Endothelial cell of umbilical vein (primary cell): ENCODE data around the gene LRRC4B. TPM values are rescaled to one million over a fixed set of nuclear protein-coding genes. Genes with fewer than 3 reads are reported as not detected.

ENCODE experiments used
- BruUV-seq: library from RNA; stranded (reverse); fragments of 400-500 nt; replicated peaks from 2 replicates; lab custom pipeline; 2021; lab: Mats Ljungman, UMichigan
- CTCF ChIA-PET: fragments of 300-600, 350-600 bp; sonication (Branson Sonifier 250); formaldehyde crosslinking; loops from one replicate; lab custom pipeline; 2021; ENCODE audit warnings: antibody characterized with exemption, inconsistent platforms; lab: Charles Lee
- POLR2A ChIA-PET: fragments of 300-600, 350-600 bp; sonication (Branson Sonifier 250); formaldehyde crosslinking; loops from one replicate; lab custom pipeline; 2021; ENCODE audit warnings: antibody characterized with exemption, inconsistent platforms; lab: Charles Lee
- DNase-seq: peaks from one replicate; pipeline ENCODE4 v3.0.0-alpha.2; 2011; ENCODE audit warnings: low read depth, low spot score
- FAIRE-seq: peaks from 2 replicates; lab custom pipeline; 2011; peaks lifted over from hg19 to GRCh38; lab: Jason Lieb, UNC
- H2AFZ ChIP-seq: 2 replicates; pipeline ENCODE4 v1.6.0; 2012; ENCODE audit warnings: low read depth, low read length, control low read depth, inconsistent platforms
- H3K27ac ChIP-seq: 2 replicates; pipeline ENCODE4 v1.5.1; 2011; ENCODE audit warnings: low read depth, mild to moderate bottlenecking, control low read depth, low read length, moderate library complexity; ENCODE audit not compliant: insufficient read depth
- H3K27me3 ChIP-seq, 2 experiments: 2 replicates each; pipeline versions ENCODE4 v1.6.0 to v1.6.1; 2011; ENCODE audit warnings: low read length in 2 of 2, mixed read lengths in 1 of 2; ENCODE audit not compliant: control insufficient read depth in 2 of 2, insufficient read depth in 2 of 2
- H3K36me3 ChIP-seq, 2 experiments: 2 replicates in 1 of 2; 3 replicates in 1 of 2; pipeline ENCODE4 v1.5.1; 2011; ENCODE audit warnings: low read length in 2 of 2, mild to moderate bottlenecking in 1 of 2, moderate library complexity in 1 of 2; ENCODE audit not compliant: control insufficient read depth in 2 of 2, insufficient read depth in 2 of 2; ENCODE audit errors: extremely low read depth in 1 of 2
- H3K4me1 ChIP-seq: 3 replicates; pipeline ENCODE4 v1.5.1; 2011; ENCODE audit warnings: mild to moderate bottlenecking, low read length; ENCODE audit not compliant: control insufficient read depth, insufficient read depth; ENCODE audit errors: extremely low read depth
- H3K4me2 ChIP-seq: 2 replicates; pipeline ENCODE4 v1.6.1; 2011; ENCODE audit warnings: low read length, control low read depth, mixed read lengths; ENCODE audit not compliant: insufficient read depth
- H3K4me3 ChIP-seq, 3 experiments: fragments of 200-600 bp in 1 of 3; sonication (generic), shearing (Covaris generic) in 1 of 3; replicated peaks in 1 of 3; 2 replicates each; pipeline ENCODE4 v1.5.1; 2011 to 2016; ENCODE audit warnings: control low read depth in 3 of 3, low read length in 3 of 3, mild to moderate bottlenecking in 2 of 3, inconsistent platforms in 1 of 3, low read depth in 1 of 3, moderate library complexity in 1 of 3; ENCODE audit not compliant: insufficient read depth in 1 of 3
- H3K79me2 ChIP-seq: 2 replicates; pipeline ENCODE4 v1.6.0; 2012; ENCODE audit warnings: low read length, inconsistent platforms; ENCODE audit not compliant: control insufficient read depth, insufficient read depth
- H3K9ac ChIP-seq: replicated peaks from 2 replicates; pipeline ENCODE3; 2011; ENCODE audit warnings: low read length, control low read depth; ENCODE audit not compliant: insufficient read depth; ENCODE audit errors: extremely low read depth
- H3K9me1 ChIP-seq: replicated peaks from 3 replicates; pipeline ENCODE4 v1.6.0; 2011; ENCODE audit warnings: mild to moderate bottlenecking, low read length; ENCODE audit not compliant: control insufficient read depth, insufficient read depth; ENCODE audit errors: extremely low read depth
- H3K9me3 ChIP-seq: replicated peaks from 2 replicates; pipeline ENCODE4 v1.5.1; 2012; ENCODE audit warnings: low read length, inconsistent platforms; ENCODE audit not compliant: control insufficient read depth, insufficient read depth
- H4K20me1 ChIP-seq: replicated peaks from 2 replicates; pipeline ENCODE3; 2011; ENCODE audit warnings: mild to moderate bottlenecking, low read length; ENCODE audit not compliant: control insufficient read depth, insufficient read depth; ENCODE audit errors: extremely low read depth
- EZH2 ChIP-seq: IDR thresholded peaks from 2 replicates; pipeline ENCODE4 v1.6.1; 2012; ENCODE audit warnings: borderline replicate concordance, low read depth, mild to moderate bottlenecking, moderate library complexity, low read length, inconsistent platforms; ENCODE audit not compliant: severe bottlenecking
- FOS ChIP-seq: IDR thresholded peaks from 2 replicates; pipeline ENCODE4 v1.6.1; 2011; ENCODE audit warnings: mild to moderate bottlenecking, low read length, moderate library complexity, borderline replicate concordance; ENCODE audit not compliant: insufficient read depth
- GATA2 ChIP-seq: IDR thresholded peaks from 2 replicates; pipeline ENCODE4 v1.7.0; 2011; ENCODE audit warnings: low read depth, mild to moderate bottlenecking, moderate library complexity, mixed read lengths, low read length; ENCODE audit not compliant: insufficient read length, insufficient read depth
- JUN ChIP-seq: IDR thresholded peaks from 2 replicates; pipeline ENCODE4 v1.6.1; 2011; ENCODE audit warnings: borderline replicate concordance, low read depth; ENCODE audit not compliant: insufficient read length, insufficient read depth
- MYC ChIP-seq: IDR thresholded peaks from one replicate; pipeline ENCODE4 v1.6.1; 2011; ENCODE audit warnings: mild to moderate bottlenecking, low read depth, low read length
- POLR2A ChIP-seq: IDR thresholded peaks from 2 replicates; pipeline ENCODE4 v1.6.1; 2012; ENCODE audit warnings: low read depth, mild to moderate bottlenecking, control low read depth, low read length
- POLR2AphosphoS5 ChIP-seq: IDR thresholded peaks from 2 replicates; pipeline ENCODE4 v1.6.1; 2012; ENCODE audit warnings: low read depth, mild to moderate bottlenecking, control low read depth, low read length, moderate library complexity; ENCODE audit not compliant: insufficient read depth
- dilution Hi-C: fragments of 300-500 bp; cut with MboI; formaldehyde crosslinking; loops from one replicate; pipeline ENCODE4 v1.15.0; 2019; ENCODE audit warnings: low sequenced_read_pairs; ENCODE audit not compliant: extremely low pct_ligation_motif_present
- intact Hi-C: fragments of 100-400 bp; cut with micrococcal nuclease; formaldehyde crosslinking; loops from one replicate; pipeline ENCODE4 v1.10.0; 2022
- polyA plus RNA-seq, 4 experiments: library from polyadenylated mRNA; depleted of rRNA in 3 of 4; stranded (reverse) in 3 of 4; unstranded in 1 of 4; fragments of >200 nt; gene quantifications; 2 replicates each; pipeline versions ENCODE4 v1.2.1 to v1.2.3, GENCODE V29; 2011 to 2012; ENCODE audit warnings: missing spikeins in 1 of 4
- total RNA-seq: library from RNA; stranded (reverse); gene quantifications from 2 replicates; pipeline ENCODE4 v1.2.3, GENCODE V29; 2021
- TF ChIP-seq, protein P1 (sequence below), 2 donors: IDR thresholded peaks; 1 replicate in 1 of 2; 2 replicates in 1 of 2; pipeline ENCODE4 v1.5.1; 2011; ENCODE audit warnings: low read length in 2 of 2, mild to moderate bottlenecking in 2 of 2, moderate library complexity in 2 of 2, control low read depth in 1 of 2, inconsistent platforms in 1 of 2, low read depth in 1 of 2; ENCODE audit not compliant: insufficient read depth in 1 of 2; ENCODE audit errors: extremely low read depth in 1 of 2
- TF ChIP-seq, protein P2 (sequence below): IDR thresholded peaks from 2 replicates; pipeline ENCODE4 v1.6.1; 2011; ENCODE audit not compliant: insufficient read depth, insufficient read length

Gene LRRC4B
- total and polyA plus RNA-seq, 2 donors (not counting 3 experiments of a cell fraction or from before 2014, with no cell fraction given) = 0.08 TPM; not detected in 1

GRCh38 chr19:50558039-50558438 lies 10.2 kb downstream of the LRRC4B start:
- no peak overlapping the region for H3K9ac ChIP-seq
- H3K4me2 ChIP-seq = no peak overlapping the region
- DNase-seq (no peak), FAIRE-seq (peak; percentile 50)
- no peaks in the 10 kb centered on the region for H3K9me3 ChIP-seq
- TF ChIP-seq POLR2AphosphoS5 = no peak
- TF ChIP-seq MYC = no peak
- TF ChIP-seq GATA2 = no peak
- no peak for TF ChIP-seq FOS
- no peak for TF ChIP-seq EZH2
- TF ChIP-seq, protein P1, sequence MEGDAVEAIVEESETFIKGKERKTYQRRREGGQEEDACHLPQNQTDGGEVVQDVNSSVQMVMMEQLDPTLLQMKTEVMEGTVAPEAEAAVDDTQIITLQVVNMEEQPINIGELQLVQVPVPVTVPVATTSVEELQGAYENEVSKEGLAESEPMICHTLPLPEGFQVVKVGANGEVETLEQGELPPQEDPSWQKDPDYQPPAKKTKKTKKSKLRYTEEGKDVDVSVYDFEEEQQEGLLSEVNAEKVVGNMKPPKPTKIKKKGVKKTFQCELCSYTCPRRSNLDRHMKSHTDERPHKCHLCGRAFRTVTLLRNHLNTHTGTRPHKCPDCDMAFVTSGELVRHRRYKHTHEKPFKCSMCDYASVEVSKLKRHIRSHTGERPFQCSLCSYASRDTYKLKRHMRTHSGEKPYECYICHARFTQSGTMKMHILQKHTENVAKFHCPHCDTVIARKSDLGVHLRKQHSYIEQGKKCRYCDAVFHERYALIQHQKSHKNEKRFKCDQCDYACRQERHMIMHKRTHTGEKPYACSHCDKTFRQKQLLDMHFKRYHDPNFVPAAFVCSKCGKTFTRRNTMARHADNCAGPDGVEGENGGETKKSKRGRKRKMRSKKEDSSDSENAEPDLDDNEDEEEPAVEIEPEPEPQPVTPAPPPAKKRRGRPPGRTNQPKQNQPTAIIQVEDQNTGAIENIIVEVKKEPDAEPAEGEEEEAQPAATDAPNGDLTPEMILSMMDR (IDR thresholded peaks at IDR 0.05; ENCODE audit: extremely low read depth in 1 of 2, insufficient read depth in 1 of 2, low read depth in 1 of 2, low read length in 2 of 2) = no peak
- TF ChIP-seq, protein P2, sequence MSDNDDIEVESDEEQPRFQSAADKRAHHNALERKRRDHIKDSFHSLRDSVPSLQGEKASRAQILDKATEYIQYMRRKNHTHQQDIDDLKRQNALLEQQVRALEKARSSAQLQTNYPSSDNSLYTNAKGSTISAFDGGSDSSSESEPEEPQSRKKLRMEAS = no peak
- TF ChIP-seq JUN = no peak
- no peak for TF ChIP-seq POLR2A
- no peaks in the 10 kb centered on the region for H3K36me3 ChIP-seq
- intact Hi-C loops = no loop called here
- no peak overlapping the region for H2AFZ ChIP-seq
- peaks cover 0 to 3% of the 10 kb centered on the region in 2 experiments for H3K27me3 ChIP-seq
- ChIA-PET POLR2A (no interaction called here), CTCF (interaction anchor here (1.9 to 7.3 kb wide), 3 partner anchors 14 to 29 kb away, joined by 5 to 136 read pairs (median 56); no protein-coding TSS in a partner anchor)
- peaks cover 3% of the 10 kb centered on the region for H3K4me1 ChIP-seq
- dilution Hi-C loops = no loop called here
- no TSS peak for BruUV-seq
- H4K20me1 ChIP-seq = no peaks in the 10 kb centered on the region
- H3K9me1 ChIP-seq = no peaks in the 10 kb centered on the region
- no peaks in the 10 kb centered on the region for H3K79me2 ChIP-seq
- H3K27ac ChIP-seq = no peak overlapping the region
- H3K4me3 ChIP-seq = no peak overlapping the region
